Measurements from ENCODE around the gene CHTOP. TPM values are rescaled to one million over a fixed set of nuclear protein-coding genes. Genes with fewer than 3 reads are reported as not detected.

The CHTOP gene
- total RNA-seq, 1 donor from 2014 or later, result 51.9 TPM

- H3K4me3 ChIP-seq (ENCODE audit: low read depth, low read length), result peak overlapping the region; percentile 88
- FAIRE-seq, result no peak
- H3K36me3 ChIP-seq (ENCODE audit: control insufficient read depth, insufficient read depth, low read length), result peaks cover 37% of the 10 kb centered on the region
- H3K27me3 ChIP-seq (ENCODE audit: control insufficient read depth, insufficient read depth, low read length), result no peaks in the 10 kb centered on the region
- no peak for TF ChIP-seq CTCF (IDR thresholded peaks at IDR 0.05; ENCODE audit: insufficient read depth, low read length, severe bottlenecking)
- peak; percentile 75 for DNase-seq (ENCODE audit: low read depth)
Observed at GRCh38 chr1:153610334-153610733, 23.5 kb upstream of the CHTOP start.

- TF ChIP-seq CTCF (IDR thresholded peaks at IDR 0.05; ENCODE audit: insufficient read depth, low read length, severe bottlenecking), result no peak
- peak overlapping the region; percentile 88 for H3K4me3 ChIP-seq (ENCODE audit: low read depth, low read length)
- DNase-seq (ENCODE audit: low read depth) (peak; percentile 89), FAIRE-seq (no peak)
- peaks cover 36% of the 10 kb centered on the region for H3K36me3 ChIP-seq (ENCODE audit: control insufficient read depth, insufficient read depth, low read length)
- no peaks in the 10 kb centered on the region for H3K27me3 ChIP-seq (ENCODE audit: control insufficient read depth, insufficient read depth, low read length)
Observed at GRCh38 chr1:153610811-153611301, 23.0 kb upstream of the CHTOP start.

GRCh38 chr1:153611356-153611755, 22.5 kb upstream of the CHTOP start:
- FAIRE-seq, result peak; percentile 47
- peak; percentile 77 for DNase-seq (ENCODE audit: low read depth)
- Histone ChIP-seq H3K27me3 (ENCODE audit: control insufficient read depth, insufficient read depth, low read length) (no peaks in the 10 kb centered on the region), H3K36me3 (ENCODE audit: control insufficient read depth, insufficient read depth, low read length) (peaks cover 33% of the 10 kb centered on the region), H3K4me3 (ENCODE audit: low read depth, low read length) (peak overlapping the region; percentile 88)
- no peak for TF ChIP-seq CTCF (IDR thresholded peaks at IDR 0.05; ENCODE audit: insufficient read depth, low read length, severe bottlenecking)

GRCh38 chr1:153612111-153612754, 21.6 kb upstream of the CHTOP start:
- no peaks in the 10 kb centered on the region for H3K27me3 ChIP-seq (ENCODE audit: control insufficient read depth, insufficient read depth, low read length)
- DNase-seq (ENCODE audit: low read depth) (no peak), FAIRE-seq (no peak)
- no peak for TF ChIP-seq CTCF (IDR thresholded peaks at IDR 0.05; ENCODE audit: insufficient read depth, low read length, severe bottlenecking)
- peak overlapping the region; percentile 88 for H3K4me3 ChIP-seq (ENCODE audit: low read depth, low read length)
- peaks cover 25% of the 10 kb centered on the region for H3K36me3 ChIP-seq (ENCODE audit: control insufficient read depth, insufficient read depth, low read length)

GRCh38 chr1:153612755-153613331, 21.0 kb upstream of the CHTOP start, which contains the start of gene S100A16:
TSS of gene S100A16 (minus strand) at chr1:153613137. CDS start at chr1:153608151, 4,986 bp downstream.
- Histone ChIP-seq H3K36me3 (ENCODE audit: control insufficient read depth, insufficient read depth, low read length) (peaks cover 19% of the 10 kb centered on the region), H3K4me3 (ENCODE audit: low read depth, low read length) (peak within 1 kb of the TSS; percentile 88), H3K27me3 (ENCODE audit: control insufficient read depth, insufficient read depth, low read length) (no peaks in the 10 kb centered on the region)
- no peak for FAIRE-seq
- peak; percentile 91 for DNase-seq (ENCODE audit: low read depth)
- TF ChIP-seq CTCF (IDR thresholded peaks at IDR 0.05; ENCODE audit: insufficient read depth, low read length, severe bottlenecking), result no peak

All from bronchial epithelial cell (primary cell).